ENCODE results near the gene STAU1.

DNA sequence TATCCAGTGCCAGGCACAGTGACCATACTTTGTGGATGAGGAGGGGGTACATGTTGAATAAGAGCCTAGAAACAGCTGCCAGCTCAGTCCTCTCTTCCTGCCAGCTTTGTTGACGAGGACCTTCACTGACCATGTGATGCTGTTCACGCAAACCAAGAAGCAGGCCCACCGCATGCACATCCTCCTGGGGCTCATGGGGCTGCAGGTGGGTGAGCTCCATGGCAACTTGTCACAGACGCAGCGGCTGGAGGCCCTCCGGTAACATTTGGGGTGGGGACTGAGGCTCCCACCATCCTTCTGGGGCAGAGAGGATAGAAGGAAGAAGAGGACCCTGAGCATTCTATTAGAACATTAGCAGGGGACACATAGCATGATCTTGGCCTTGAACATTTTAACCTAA is 46.7 kb upstream of the STAU1 start:
- TF ChIP-seq POLR2A (IDR thresholded peaks at IDR 0.05; ENCODE audit: low read depth, low read length) (no peak), SPI1 (IDR thresholded peaks at IDR 0.05; ENCODE audit: low read depth, low read length) (no peak), POLR2AphosphoS5 (IDR thresholded peaks at IDR 0.05; ENCODE audit: low read depth, low read length) (no peak), TAF1 (IDR thresholded peaks at IDR 0.05; ENCODE audit: low read depth, low read length) (no peak), PAX5 (IDR thresholded peaks at IDR 0.05; ENCODE audit: insufficient read depth, low read length, severe bottlenecking) (no peak)

All from GM12891 (cell line).